ENCODE results near the gene GPR141.

Gene GPR141

DNA sequence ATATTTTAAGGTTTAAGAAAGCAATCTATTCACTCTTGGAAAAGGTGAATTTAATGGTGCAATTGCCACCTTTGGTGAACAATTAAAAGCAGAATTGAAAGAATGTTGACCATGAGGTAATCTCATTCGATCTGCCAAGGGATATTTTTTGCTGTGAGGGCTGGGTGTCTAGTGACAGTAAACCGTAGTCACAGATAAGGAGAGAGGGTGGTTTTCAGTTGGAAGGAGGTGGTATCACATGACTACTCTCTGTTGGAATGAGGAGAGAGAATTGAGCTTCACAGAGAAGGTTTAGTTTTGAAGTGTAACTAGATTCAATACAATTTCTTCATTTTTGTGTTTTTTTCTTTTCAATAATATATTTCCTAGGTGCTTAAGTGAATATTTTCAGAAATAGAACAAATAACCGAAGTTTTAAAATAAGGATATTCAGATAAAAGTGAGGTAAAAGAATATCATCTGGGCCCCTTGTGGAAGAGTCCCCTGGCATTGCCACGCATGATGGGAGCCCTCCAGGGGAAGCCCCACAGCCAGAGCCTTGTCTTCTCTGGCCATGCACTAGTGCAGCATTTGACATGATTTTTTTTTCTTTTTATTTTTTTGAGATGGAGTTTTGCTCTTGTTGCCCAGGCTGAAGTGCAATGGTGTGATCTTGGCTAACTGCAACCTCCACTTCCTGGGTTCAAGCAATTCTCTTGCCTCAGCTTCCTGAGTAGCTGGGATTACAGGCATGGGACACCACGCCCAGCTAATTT lies 73.4 kb downstream of the GPR141 start:
- H3K36me3 Mint-ChIP-seq (ENCODE audit: insufficient read depth), result peaks cover 2% of the 10 kb centered on the region
- peaks cover 9% of the 10 kb centered on the region for H3K27me3 Mint-ChIP-seq
- DNase-seq (ENCODE audit: low spot score in 2 of 2) (no peak), ATAC-seq (replicated peaks; ENCODE audit: extremely low read depth, poor library complexity, severe bottlenecking) (no peak)
- peaks cover 6% of the 10 kb centered on the region for H3K4me1 Mint-ChIP-seq
- H3K9me3 Mint-ChIP-seq, result no peaks in the 10 kb centered on the region
- no peak overlapping the region for H3K4me3 Mint-ChIP-seq
- H3K27ac Mint-ChIP-seq (ENCODE audit: low read depth), result peak overlapping the region; percentile 66

DNA sequence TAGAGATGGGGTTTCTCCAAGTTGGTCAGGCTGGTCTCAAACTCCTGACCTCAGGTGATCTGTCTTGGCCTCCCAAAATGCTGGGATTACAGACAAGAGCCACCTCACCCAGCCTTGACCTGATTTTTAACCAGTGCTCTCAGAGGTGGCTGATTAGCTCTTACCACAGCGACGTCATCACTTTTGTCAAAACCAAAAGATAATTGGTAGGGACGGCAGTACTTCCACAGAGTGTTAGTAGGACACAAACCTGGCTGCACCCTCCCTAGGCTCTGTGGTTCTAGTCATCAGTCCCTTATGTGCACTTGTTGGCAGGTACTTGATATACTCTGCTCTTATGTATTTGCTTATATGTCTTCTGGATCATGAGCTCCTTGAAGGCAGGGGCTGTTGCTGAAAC lies 74.0 kb downstream of the GPR141 start:
- DNase-seq (ENCODE audit: low spot score in 2 of 2), result no peak
- ATAC-seq (replicated peaks; ENCODE audit: extremely low read depth, poor library complexity, severe bottlenecking), result no peak
- peaks cover 2% of the 10 kb centered on the region for H3K36me3 Mint-ChIP-seq (ENCODE audit: insufficient read depth)
- peaks cover 12% of the 10 kb centered on the region for H3K27me3 Mint-ChIP-seq
- H3K4me1 Mint-ChIP-seq, result peaks cover 6% of the 10 kb centered on the region
- H3K4me3 Mint-ChIP-seq, result no peak overlapping the region
- no peaks in the 10 kb centered on the region for H3K9me3 Mint-ChIP-seq
- H3K27ac Mint-ChIP-seq (ENCODE audit: low read depth), result peak overlapping the region; percentile 66

GRCh38 chr7:37758501-37759045 lies 75.0 kb downstream of the GPR141 start:
- no peak for DNase-seq (ENCODE audit: low spot score in 2 of 2)
- ATAC-seq (replicated peaks; ENCODE audit: extremely low read depth, poor library complexity, severe bottlenecking), result no peak
- H3K4me3 Mint-ChIP-seq, result no peak overlapping the region
- H3K27ac Mint-ChIP-seq (ENCODE audit: low read depth), result no peak overlapping the region
- peaks cover 2% of the 10 kb centered on the region for H3K36me3 Mint-ChIP-seq (ENCODE audit: insufficient read depth)
- peaks cover 6% of the 10 kb centered on the region for H3K4me1 Mint-ChIP-seq
- no peaks in the 10 kb centered on the region for H3K9me3 Mint-ChIP-seq
- peaks cover 12% of the 10 kb centered on the region for H3K27me3 Mint-ChIP-seq

GRCh38 chr7:37759526-37759925 lies 76.0 kb downstream of the GPR141 start:
- Mint-ChIP-seq H3K27ac (ENCODE audit: low read depth) (no peak overlapping the region), H3K36me3 (ENCODE audit: insufficient read depth) (peaks cover 5% of the 10 kb centered on the region), H3K4me1 (peaks cover 6% of the 10 kb centered on the region), H3K27me3 (peaks cover 21% of the 10 kb centered on the region), H3K9me3 (no peaks in the 10 kb centered on the region), H3K4me3 (no peak overlapping the region)
- ATAC-seq (replicated peaks; ENCODE audit: extremely low read depth, poor library complexity, severe bottlenecking) (no peak), DNase-seq (ENCODE audit: low spot score in 2 of 2) (no peak)

DNA sequence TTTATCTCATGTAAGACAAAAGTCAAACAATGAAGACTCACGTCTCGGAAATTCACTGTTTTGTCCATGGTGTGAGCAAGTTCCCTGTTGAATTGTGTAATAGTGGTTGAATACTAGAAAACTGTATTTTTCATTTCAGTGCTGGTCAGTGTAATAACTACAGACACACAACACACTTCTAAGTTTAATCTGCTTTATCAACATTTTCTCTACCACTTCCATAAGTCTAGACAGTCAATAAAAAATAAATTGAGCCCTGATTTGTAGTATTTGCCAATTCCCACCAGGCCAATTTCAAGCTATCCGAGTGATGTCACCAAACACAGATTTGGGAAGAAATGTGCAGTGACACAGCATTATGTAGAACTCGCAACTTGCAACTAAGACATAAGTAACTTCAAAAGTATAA lies 81.9 kb downstream of the GPR141 start:
- DNase-seq (ENCODE audit: low spot score in 2 of 2) (no peak), ATAC-seq (replicated peaks; ENCODE audit: extremely low read depth, poor library complexity, severe bottlenecking) (no peak)
- H3K36me3 Mint-ChIP-seq (ENCODE audit: insufficient read depth), result peaks cover 3% of the 10 kb centered on the region
- no peak overlapping the region for H3K4me3 Mint-ChIP-seq
- H3K27ac Mint-ChIP-seq (ENCODE audit: low read depth), result no peak overlapping the region
- no peaks in the 10 kb centered on the region for H3K4me1 Mint-ChIP-seq
- peaks cover 21% of the 10 kb centered on the region for H3K27me3 Mint-ChIP-seq
- no peaks in the 10 kb centered on the region for H3K9me3 Mint-ChIP-seq

DNA sequence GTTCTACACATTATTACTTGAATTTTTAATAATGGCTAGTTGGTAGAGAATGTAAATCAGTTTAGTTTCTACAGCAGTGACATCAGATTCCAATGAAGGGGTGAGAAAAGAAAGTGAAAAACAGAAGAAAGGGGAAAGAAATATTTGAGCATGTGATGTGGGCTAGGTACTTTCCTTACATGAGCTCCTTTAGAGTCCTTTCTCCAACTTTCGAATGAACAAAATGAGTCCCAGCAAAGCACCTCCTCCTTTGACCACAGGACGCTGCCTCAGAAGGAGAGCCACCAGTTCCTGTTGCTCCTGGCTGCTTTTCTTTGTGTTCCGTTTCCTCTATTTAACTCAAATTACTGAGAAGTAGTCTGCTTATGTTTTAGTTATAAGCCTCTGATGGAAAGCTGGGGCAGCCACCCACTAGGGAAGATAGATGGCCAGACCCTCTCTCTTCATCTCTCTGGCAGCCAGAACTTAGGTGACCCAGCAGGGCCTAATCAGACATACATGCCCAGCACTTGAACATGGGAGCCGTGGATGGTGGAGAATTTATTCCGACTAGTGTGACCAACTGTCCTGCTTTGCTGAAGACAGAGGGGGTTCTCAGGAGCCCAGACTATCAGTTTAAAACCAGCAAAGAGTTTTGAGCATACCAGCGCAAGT lies 82.4 kb downstream of the GPR141 start:
- ATAC-seq (replicated peaks; ENCODE audit: extremely low read depth, poor library complexity, severe bottlenecking) (peak; percentile 36), DNase-seq (ENCODE audit: low spot score in 2 of 2) (no peak)
- no peak overlapping the region for H3K27ac Mint-ChIP-seq (ENCODE audit: low read depth)
- H3K36me3 Mint-ChIP-seq (ENCODE audit: insufficient read depth), result peaks cover 3% of the 10 kb centered on the region
- H3K4me1 Mint-ChIP-seq, result no peaks in the 10 kb centered on the region
- no peaks in the 10 kb centered on the region for H3K9me3 Mint-ChIP-seq
- peaks cover 21% of the 10 kb centered on the region for H3K27me3 Mint-ChIP-seq
- H3K4me3 Mint-ChIP-seq, result no peak overlapping the region

GRCh38 chr7:37768611-37769010 lies 85.0 kb downstream of the GPR141 start:
- H3K36me3 Mint-ChIP-seq (ENCODE audit: insufficient read depth), result peaks cover 3% of the 10 kb centered on the region
- DNase-seq (ENCODE audit: low spot score in 2 of 2) (no peak), ATAC-seq (replicated peaks; ENCODE audit: extremely low read depth, poor library complexity, severe bottlenecking) (no peak)
- no peaks in the 10 kb centered on the region for H3K9me3 Mint-ChIP-seq
- no peak overlapping the region for H3K27ac Mint-ChIP-seq (ENCODE audit: low read depth)
- peaks cover 8% of the 10 kb centered on the region for H3K27me3 Mint-ChIP-seq
- H3K4me1 Mint-ChIP-seq, result no peaks in the 10 kb centered on the region
- no peak overlapping the region for H3K4me3 Mint-ChIP-seq

GRCh38 chr7:37769291-37769690 lies 85.7 kb downstream of the GPR141 start:
- no peaks in the 10 kb centered on the region for H3K36me3 Mint-ChIP-seq (ENCODE audit: insufficient read depth)
- no peak overlapping the region for H3K27ac Mint-ChIP-seq (ENCODE audit: low read depth)
- no peak for DNase-seq (ENCODE audit: low spot score in 2 of 2)
- no peak overlapping the region for H3K4me3 Mint-ChIP-seq
- H3K27me3 Mint-ChIP-seq, result peaks cover 1% of the 10 kb centered on the region
- no peak for ATAC-seq (replicated peaks; ENCODE audit: extremely low read depth, poor library complexity, severe bottlenecking)
- H3K4me1 Mint-ChIP-seq, result no peaks in the 10 kb centered on the region
- no peaks in the 10 kb centered on the region for H3K9me3 Mint-ChIP-seq

- no peak overlapping the region for H3K27ac Mint-ChIP-seq (ENCODE audit: low read depth)
- no peak for ATAC-seq (replicated peaks; ENCODE audit: extremely low read depth, poor library complexity, severe bottlenecking)
- DNase-seq (ENCODE audit: low spot score in 2 of 2), result no peak
- H3K9me3 Mint-ChIP-seq, result no peaks in the 10 kb centered on the region
- no peaks in the 10 kb centered on the region for H3K27me3 Mint-ChIP-seq
- H3K4me3 Mint-ChIP-seq, result no peak overlapping the region
- no peaks in the 10 kb centered on the region for H3K36me3 Mint-ChIP-seq (ENCODE audit: insufficient read depth)
- no peaks in the 10 kb centered on the region for H3K4me1 Mint-ChIP-seq
Measured at GRCh38 chr7:37769726-37770125, 86.2 kb downstream of the GPR141 start.

- Mint-ChIP-seq H3K9me3 (peaks cover 7% of the 10 kb centered on the region), H3K27me3 (peaks cover 10% of the 10 kb centered on the region), H3K4me1 (no peaks in the 10 kb centered on the region), H3K36me3 (ENCODE audit: insufficient read depth) (no peaks in the 10 kb centered on the region), H3K27ac (ENCODE audit: low read depth) (no peak overlapping the region), H3K4me3 (no peak overlapping the region)
- ATAC-seq (replicated peaks; ENCODE audit: extremely low read depth, poor library complexity, severe bottlenecking) (no peak), DNase-seq (ENCODE audit: low spot score in 2 of 2) (no peak)
Measured at GRCh38 chr7:37770838-37771237, 87.3 kb downstream of the GPR141 start.

- Mint-ChIP-seq H3K27me3 (peaks cover 10% of the 10 kb centered on the region), H3K4me1 (no peaks in the 10 kb centered on the region), H3K27ac (ENCODE audit: low read depth) (no peak overlapping the region), H3K9me3 (peaks cover 7% of the 10 kb centered on the region), H3K36me3 (ENCODE audit: insufficient read depth) (no peaks in the 10 kb centered on the region), H3K4me3 (no peak overlapping the region)
- DNase-seq (ENCODE audit: low spot score in 2 of 2), result no peak
- ATAC-seq (replicated peaks; ENCODE audit: extremely low read depth, poor library complexity, severe bottlenecking), result no peak
Measured at GRCh38 chr7:37771342-37771741, 87.8 kb downstream of the GPR141 start.

DNA sequence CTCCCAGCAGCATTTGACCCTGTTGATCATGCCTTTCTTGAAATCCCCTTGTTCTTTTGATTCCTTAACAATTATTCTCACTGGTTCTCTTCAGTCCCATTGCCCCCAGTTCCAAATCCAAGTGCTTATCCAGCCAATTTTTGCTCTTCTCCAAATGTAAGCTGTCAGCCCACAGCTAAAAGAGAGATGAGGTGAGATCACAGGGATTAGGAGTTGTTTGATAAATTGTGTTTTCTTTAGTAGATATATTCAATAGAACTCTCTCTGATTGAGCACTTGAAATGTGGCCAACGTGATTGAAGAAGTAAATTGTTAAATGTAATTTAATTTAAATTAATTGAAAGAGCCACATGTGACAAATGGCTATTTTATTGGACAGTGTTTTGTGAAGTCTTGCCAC lies 88.2 kb downstream of the GPR141 start:
- H3K27ac Mint-ChIP-seq (ENCODE audit: low read depth), result no peak overlapping the region
- DNase-seq (ENCODE audit: low spot score in 2 of 2) (no peak), ATAC-seq (replicated peaks; ENCODE audit: extremely low read depth, poor library complexity, severe bottlenecking) (no peak)
- peaks cover 9% of the 10 kb centered on the region for H3K9me3 Mint-ChIP-seq
- no peak overlapping the region for H3K4me3 Mint-ChIP-seq
- no peaks in the 10 kb centered on the region for H3K4me1 Mint-ChIP-seq
- no peaks in the 10 kb centered on the region for H3K36me3 Mint-ChIP-seq (ENCODE audit: insufficient read depth)
- peaks cover 10% of the 10 kb centered on the region for H3K27me3 Mint-ChIP-seq

GRCh38 chr7:37775921-37776320 lies 92.4 kb downstream of the GPR141 start:
- H3K27ac Mint-ChIP-seq (ENCODE audit: low read depth), result no peak overlapping the region
- H3K9me3 Mint-ChIP-seq, result peaks cover 24% of the 10 kb centered on the region
- H3K36me3 Mint-ChIP-seq (ENCODE audit: insufficient read depth), result no peaks in the 10 kb centered on the region
- no peak for ATAC-seq (replicated peaks; ENCODE audit: extremely low read depth, poor library complexity, severe bottlenecking)
- no peak overlapping the region for H3K4me3 Mint-ChIP-seq
- H3K4me1 Mint-ChIP-seq, result peaks cover 6% of the 10 kb centered on the region
- DNase-seq (ENCODE audit: low spot score in 2 of 2), result no peak
- H3K27me3 Mint-ChIP-seq, result peaks cover 10% of the 10 kb centered on the region
